Upper lobe of left lung (tissue), 4 donors: Measurements from ENCODE around the gene TREML2.

Source experiments
- CTCF ChIP-seq, 6 experiments: fragments of 450-650 bp in 4 of 6; fragments of 200-600 bp in 2 of 6; sonication (generic) in 2 of 6; IDR thresholded peaks; one replicate each; pipeline ENCODE4 v1.5.1; 2016 to 2019; ENCODE audit warnings: antibody characterized with exemption in 6 of 6
- EP300 ChIP-seq, 4 donors: sonication (generic); formaldehyde crosslinking; IDR thresholded peaks; one replicate each; pipeline ENCODE4 v1.5.1; 2017; ENCODE audit warnings: antibody characterized with exemption in 4 of 4, control low read depth in 2 of 4
- POLR2A ChIP-seq, 4 donors: fragments of 450-650 bp; IDR thresholded peaks; one replicate each; pipeline ENCODE4 v1.5.1; 2016 to 2017; ENCODE audit warnings: antibody characterized with exemption in 4 of 4, mild to moderate bottlenecking in 2 of 4
- POLR2AphosphoS5 ChIP-seq, 2 donors: sonication (generic); formaldehyde crosslinking; IDR thresholded peaks; one replicate each; pipeline ENCODE4 v1.5.1; 2017; ENCODE audit warnings: antibody characterized with exemption in 2 of 2

DNA sequence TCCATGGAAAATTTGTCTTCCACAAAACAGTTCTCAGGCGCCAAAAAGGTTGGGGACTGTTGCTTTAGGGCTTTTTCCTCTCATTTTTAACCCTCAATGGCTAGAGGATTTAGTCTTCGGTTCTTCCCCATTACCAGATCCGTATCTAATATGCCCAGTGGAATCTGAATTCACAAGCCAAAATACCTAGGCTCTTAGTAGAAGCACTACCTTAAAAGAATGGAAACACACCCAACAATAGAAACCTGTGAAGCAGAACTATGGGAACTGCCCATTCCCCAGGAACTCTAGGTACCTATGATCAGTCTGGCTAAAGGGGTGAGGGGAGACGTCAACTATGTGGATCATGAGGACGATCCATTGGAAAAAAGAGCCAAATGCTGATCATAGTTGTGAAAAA is 30.3 kb upstream of the TREML2 start:
- TF ChIP-seq EP300 (IDR thresholded peaks at IDR 0.05) (no peak), CTCF (IDR thresholded peaks at IDR 0.05) (no peak), POLR2A (IDR thresholded peaks at IDR 0.05) (no peak), POLR2AphosphoS5 (IDR thresholded peaks at IDR 0.05) (no peak)
